Immature natural killer cell (primary cell): ENCODE data around the gene RAX2. TPM values are rescaled to one million over a fixed set of nuclear protein-coding genes. Genes with fewer than 3 reads are reported as not detected.

ENCODE experiments used
- DNase-seq, 3 donors: peaks; one replicate each; pipeline ENCODE4 v3.0.0; 2022; ENCODE audit warnings: mixed read lengths in 1 of 3
- H3K27ac Mint-ChIP-seq, 6 donors: one replicate each; pipeline ENCODE4 v1.8.0; 2020; ENCODE audit warnings: mixed read lengths in 6 of 6, mild to moderate bottlenecking in 5 of 6, inconsistent platforms in 4 of 6, moderate library complexity in 3 of 6
- H3K27me3 Mint-ChIP-seq, 3 donors: one replicate each; pipeline ENCODE4 v1.8.0; 2020 to 2021; ENCODE audit warnings: low read depth in 3 of 3, mild to moderate bottlenecking in 3 of 3, mixed read lengths in 3 of 3, moderate library complexity in 3 of 3, inconsistent platforms in 1 of 3
- H3K36me3 Mint-ChIP-seq, 3 donors: one replicate each; pipeline ENCODE4 v1.8.0; 2020; ENCODE audit warnings: mixed read lengths in 3 of 3, inconsistent platforms in 2 of 3, mild to moderate bottlenecking in 2 of 3
- H3K4me1 Mint-ChIP-seq, 2 donors: one replicate each; pipeline ENCODE4 v1.8.0; 2020; ENCODE audit warnings: inconsistent platforms in 2 of 2, mild to moderate bottlenecking in 2 of 2, mixed read lengths in 2 of 2, moderate library complexity in 1 of 2
- H3K4me3 Mint-ChIP-seq, 5 donors: one replicate each; pipeline ENCODE4 v1.8.0; 2020; ENCODE audit warnings: mild to moderate bottlenecking in 5 of 5, mixed read lengths in 5 of 5, inconsistent platforms in 3 of 5, moderate library complexity in 3 of 5
- H3K9me3 Mint-ChIP-seq, 6 donors: one replicate each; pipeline ENCODE4 v1.8.0; 2020; ENCODE audit warnings: mild to moderate bottlenecking in 6 of 6, mixed read lengths in 6 of 6, inconsistent platforms in 4 of 6, moderate library complexity in 3 of 6
- polyA plus RNA-seq, 3 donors: library from polyadenylated mRNA; unstranded; fragments of 300-500 nt; fragmentation: Illumina TruSeq; gene quantifications; one replicate each; pipeline ENCODE4 v1.2.3, GENCODE V29; 2021

Gene RAX2
- polyA plus RNA-seq, 3 donors from 2014 or later, result not detected

- Mint-ChIP-seq H3K9me3 (peaks cover 0 to 16% (median 6%) of the 10 kb centered on the region in 6 donors), H3K36me3 (peaks cover 24 to 30% (median 25%) of the 10 kb centered on the region in 3 donors), H3K4me3 (no peak overlapping the region), H3K27ac (peak overlapping the region; percentile 55 to 86 (median 78)), H3K27me3 (peaks cover 3 to 17% (median 13%) of the 10 kb centered on the region in 3 donors), H3K4me1 (peaks cover 32 to 36% of the 10 kb centered on the region in 2 donors)
- peak in 1 of 3 donors; percentile 34 for DNase-seq
These were observed 8.8 kb upstream of the RAX2 start for GRCh38 chr19:3780786-3781304.

GRCh38 chr19:3778899-3779723 lies 7.1 kb upstream of the RAX2 start:
- Mint-ChIP-seq H3K4me3 (no peak overlapping the region), H3K4me1 (peaks cover 25 to 32% of the 10 kb centered on the region in 2 donors), H3K27me3 (peaks cover 3 to 5% (median 5%) of the 10 kb centered on the region in 3 donors), H3K36me3 (peaks cover 21 to 29% (median 26%) of the 10 kb centered on the region in 3 donors), H3K9me3 (peaks cover 0 to 16% (median 6%) of the 10 kb centered on the region in 6 donors), H3K27ac (no peak overlapping the region)
- no peak for DNase-seq

DNA sequence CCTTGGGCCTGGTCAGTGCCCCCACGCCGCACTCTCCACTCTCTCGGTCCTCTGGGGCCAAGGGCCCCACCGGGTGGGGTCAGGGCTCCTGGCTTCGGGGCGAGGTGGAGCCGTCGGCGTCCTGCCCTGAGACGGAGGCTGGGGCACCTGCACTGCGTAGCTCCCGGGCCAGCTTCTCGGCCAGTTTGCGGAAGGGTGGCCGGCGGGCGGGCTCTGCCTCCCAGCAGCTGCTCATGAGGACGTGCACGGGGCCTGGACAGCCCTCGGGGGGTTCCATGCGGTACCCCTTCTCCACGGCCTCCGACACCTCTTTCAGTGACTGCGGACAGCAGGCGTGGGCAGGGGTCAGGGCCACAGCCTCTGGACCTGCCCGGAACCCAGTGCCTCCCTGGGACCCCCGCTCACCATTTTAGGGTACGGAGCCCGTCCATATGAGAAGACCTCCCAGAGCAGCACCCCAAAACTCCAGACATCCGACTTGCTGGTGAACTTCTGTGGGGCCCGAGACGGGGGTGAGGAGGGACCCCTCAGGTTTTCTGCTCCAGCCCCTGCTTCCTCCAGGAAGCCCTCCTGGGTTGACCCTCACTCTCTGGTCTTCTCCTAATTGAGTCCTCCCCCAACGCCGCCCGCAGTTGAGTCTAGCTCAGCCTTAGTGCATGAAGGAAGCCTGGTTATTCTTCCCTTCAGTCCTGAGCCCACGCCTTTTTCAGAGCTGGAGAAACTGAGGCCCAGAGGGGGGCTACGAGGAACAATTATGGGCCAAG lies 6.3 kb upstream of the RAX2 start:
- H3K36me3 Mint-ChIP-seq, result peaks cover 21 to 25% (median 21%) of the 10 kb centered on the region in 3 donors
- DNase-seq, result no peak
- H3K27me3 Mint-ChIP-seq, result peaks cover 0 to 3% (median 2%) of the 10 kb centered on the region in 3 donors
- H3K9me3 Mint-ChIP-seq, result peaks cover 0 to 16% (median 6%) of the 10 kb centered on the region in 6 donors
- peak overlapping the region in 1 of 6 donors; percentile 11 for H3K27ac Mint-ChIP-seq
- H3K4me1 Mint-ChIP-seq, result peaks cover 22 to 32% of the 10 kb centered on the region in 2 donors
- no peak overlapping the region for H3K4me3 Mint-ChIP-seq

DNA sequence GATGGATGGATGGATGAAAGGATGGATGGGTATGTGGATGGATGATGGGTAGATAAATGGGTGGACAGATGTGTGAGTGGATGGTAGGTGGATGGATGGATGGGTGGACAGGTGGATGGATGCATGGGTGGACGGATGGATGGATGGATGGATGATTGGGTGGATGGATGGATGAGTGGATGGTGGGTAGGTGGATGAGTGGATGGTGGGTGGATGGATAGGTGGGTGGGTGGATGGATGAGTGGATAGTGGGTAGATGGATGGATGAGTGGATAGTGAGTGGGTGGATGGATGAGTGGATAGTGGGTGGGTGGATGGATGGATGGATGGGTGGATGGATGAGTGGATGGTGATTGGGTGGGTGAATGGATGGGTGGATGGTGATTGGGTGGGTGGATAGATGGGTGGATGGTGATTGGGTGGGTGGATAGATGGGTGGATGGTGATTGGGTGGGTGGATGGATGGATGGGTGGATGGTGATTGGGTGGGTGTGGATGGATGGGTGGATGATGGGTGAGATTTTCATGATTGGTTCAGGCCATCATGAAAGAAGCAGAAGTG lies 4.5 kb upstream of the RAX2 start:
- Mint-ChIP-seq H3K27me3 (peaks cover 0 to 3% (median 0%) of the 10 kb centered on the region in 3 donors), H3K36me3 (peaks cover 8 to 12% (median 9%) of the 10 kb centered on the region in 3 donors), H3K4me1 (peaks cover 13 to 23% of the 10 kb centered on the region in 2 donors), H3K4me3 (no peak overlapping the region), H3K27ac (peak overlapping the region in 2 of 6 donors; percentile 68 to 84), H3K9me3 (peaks cover 0 to 7% (median 0%) of the 10 kb centered on the region in 6 donors)
- DNase-seq, result no peak

GRCh38 chr19:3775831-3776230 lies 3.8 kb upstream of the RAX2 start:
- no peak for DNase-seq
- no peak overlapping the region for H3K27ac Mint-ChIP-seq
- no peak overlapping the region for H3K4me3 Mint-ChIP-seq
- peaks cover under 1 to 5% (median 1%) of the 10 kb centered on the region in 3 donors for H3K36me3 Mint-ChIP-seq
- H3K9me3 Mint-ChIP-seq, result peaks cover 0 to under 1% (median 0%) of the 10 kb centered on the region in 6 donors
- H3K27me3 Mint-ChIP-seq, result peaks cover 0 to 2% (median 0%) of the 10 kb centered on the region in 3 donors
- H3K4me1 Mint-ChIP-seq, result peaks cover 6 to 15% of the 10 kb centered on the region in 2 donors

- H3K27ac Mint-ChIP-seq, result no peak overlapping the region
- H3K27me3 Mint-ChIP-seq, result no peaks in the 10 kb centered on the region
- no peaks in the 10 kb centered on the region for H3K9me3 Mint-ChIP-seq
- no peak overlapping the region for H3K4me3 Mint-ChIP-seq
- DNase-seq, result no peak
- H3K36me3 Mint-ChIP-seq, result peaks cover 0 to 4% (median 0%) of the 10 kb centered on the region in 3 donors
- peaks cover 5 to 14% of the 10 kb centered on the region in 2 donors for H3K4me1 Mint-ChIP-seq
These were observed 3.3 kb upstream of the RAX2 start for GRCh38 chr19:3775374-3775711.

DNA sequence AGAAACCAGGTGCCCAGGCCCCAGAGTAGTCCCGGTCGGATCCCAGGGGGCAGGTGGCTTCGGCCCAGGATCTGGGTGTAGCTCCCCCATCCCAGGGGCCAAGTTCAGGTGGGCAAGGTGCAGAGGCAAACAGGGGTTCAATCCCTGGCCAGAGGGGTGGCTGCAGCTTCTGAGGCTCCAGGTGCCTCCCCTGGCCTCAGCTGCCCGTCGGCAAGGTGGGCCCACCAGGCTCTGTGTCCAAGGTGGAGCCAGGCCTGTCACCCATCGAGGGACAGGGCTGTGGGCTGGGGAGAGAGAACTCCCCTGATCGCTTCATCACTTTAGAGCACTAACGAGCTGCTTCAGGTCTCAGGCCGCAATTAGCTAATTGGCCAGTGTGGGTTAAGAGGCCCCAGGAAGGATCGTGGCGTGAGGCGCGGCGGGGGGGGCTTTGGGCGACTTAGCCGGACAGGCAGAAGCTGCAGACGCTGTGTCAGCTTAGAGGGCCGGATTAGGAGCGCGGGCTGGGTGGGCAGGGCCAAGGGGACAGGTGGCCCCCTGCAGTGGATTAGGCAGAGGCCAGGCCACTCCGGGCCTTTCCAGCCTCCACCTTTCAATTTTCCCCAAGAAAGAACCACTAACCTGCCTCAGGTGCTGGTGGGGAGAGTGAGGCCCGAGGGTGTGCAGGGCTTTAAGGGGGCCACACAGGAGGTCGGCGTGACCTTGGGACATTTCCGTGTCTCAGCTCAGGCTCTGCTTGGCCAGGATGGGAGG lies 2.8 kb upstream of the RAX2 start:
- Mint-ChIP-seq H3K4me3 (no peak overlapping the region), H3K4me1 (peaks cover 5 to 14% of the 10 kb centered on the region in 2 donors), H3K36me3 (peaks cover 0 to 4% (median 0%) of the 10 kb centered on the region in 3 donors), H3K27ac (peak overlapping the region in 2 of 6 donors; percentile 53 to 73), H3K9me3 (no peaks in the 10 kb centered on the region), H3K27me3 (no peaks in the 10 kb centered on the region)
- DNase-seq, result no peak

DNA sequence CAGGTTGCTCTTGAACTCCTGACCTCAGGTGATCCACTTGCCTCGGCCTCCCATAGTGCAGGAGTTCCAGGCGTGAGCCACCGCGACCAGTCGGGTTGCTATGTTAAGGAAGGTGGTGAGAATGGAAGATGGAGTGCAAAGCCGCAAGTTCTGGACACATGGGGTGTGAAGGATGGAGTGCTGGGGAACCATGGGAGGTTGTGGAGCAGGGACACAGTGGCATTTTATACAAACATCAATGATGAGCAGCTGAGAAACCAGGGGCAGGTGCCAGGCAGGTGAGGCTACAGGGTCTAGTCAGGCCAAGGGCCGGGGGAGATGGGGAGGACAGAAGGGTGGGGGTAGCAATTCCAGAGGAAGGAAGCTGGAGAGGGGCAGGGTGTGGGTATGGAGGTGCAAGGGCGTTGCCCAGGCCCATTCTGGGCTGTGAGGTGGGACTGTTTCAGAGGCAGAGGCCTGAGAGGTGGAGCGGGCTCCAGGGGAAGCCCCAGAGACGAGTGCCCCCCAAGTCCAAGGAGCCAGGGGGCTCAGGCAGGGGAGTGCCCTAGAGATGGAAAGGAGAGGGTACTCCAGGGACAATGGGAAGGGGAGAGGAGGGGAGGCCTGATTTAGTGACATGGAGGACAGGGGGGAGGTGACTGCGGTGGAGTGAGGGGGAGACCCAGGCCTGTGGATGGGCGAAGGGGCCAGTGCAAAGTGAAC lies 1.9 kb upstream of the RAX2 start:
- no peak for DNase-seq
- H3K4me1 Mint-ChIP-seq, result peaks cover 5 to 14% of the 10 kb centered on the region in 2 donors
- H3K27me3 Mint-ChIP-seq, result no peaks in the 10 kb centered on the region
- H3K4me3 Mint-ChIP-seq, result no peak overlapping the region
- peak overlapping the region in 3 of 6 donors; percentile 23 to 73 (median 72) for H3K27ac Mint-ChIP-seq
- H3K36me3 Mint-ChIP-seq, result peaks cover 0 to 4% (median under 1%) of the 10 kb centered on the region in 3 donors
- no peaks in the 10 kb centered on the region for H3K9me3 Mint-ChIP-seq

GRCh38 chr19:3771000-3771905 lies 775 bp downstream of the RAX2 start:
- no peak for DNase-seq
- H3K36me3 Mint-ChIP-seq, result peaks cover 3 to 4% (median 4%) of the 10 kb centered on the region in 3 donors
- H3K4me1 Mint-ChIP-seq, result peaks cover 7 to 14% of the 10 kb centered on the region in 2 donors
- peak overlapping the region in 1 of 6 donors; percentile 41 for H3K27ac Mint-ChIP-seq
- no peaks in the 10 kb centered on the region for H3K9me3 Mint-ChIP-seq
- no peak overlapping the region for H3K4me3 Mint-ChIP-seq
- peaks cover 0 to 2% (median 0%) of the 10 kb centered on the region in 3 donors for H3K27me3 Mint-ChIP-seq

DNA sequence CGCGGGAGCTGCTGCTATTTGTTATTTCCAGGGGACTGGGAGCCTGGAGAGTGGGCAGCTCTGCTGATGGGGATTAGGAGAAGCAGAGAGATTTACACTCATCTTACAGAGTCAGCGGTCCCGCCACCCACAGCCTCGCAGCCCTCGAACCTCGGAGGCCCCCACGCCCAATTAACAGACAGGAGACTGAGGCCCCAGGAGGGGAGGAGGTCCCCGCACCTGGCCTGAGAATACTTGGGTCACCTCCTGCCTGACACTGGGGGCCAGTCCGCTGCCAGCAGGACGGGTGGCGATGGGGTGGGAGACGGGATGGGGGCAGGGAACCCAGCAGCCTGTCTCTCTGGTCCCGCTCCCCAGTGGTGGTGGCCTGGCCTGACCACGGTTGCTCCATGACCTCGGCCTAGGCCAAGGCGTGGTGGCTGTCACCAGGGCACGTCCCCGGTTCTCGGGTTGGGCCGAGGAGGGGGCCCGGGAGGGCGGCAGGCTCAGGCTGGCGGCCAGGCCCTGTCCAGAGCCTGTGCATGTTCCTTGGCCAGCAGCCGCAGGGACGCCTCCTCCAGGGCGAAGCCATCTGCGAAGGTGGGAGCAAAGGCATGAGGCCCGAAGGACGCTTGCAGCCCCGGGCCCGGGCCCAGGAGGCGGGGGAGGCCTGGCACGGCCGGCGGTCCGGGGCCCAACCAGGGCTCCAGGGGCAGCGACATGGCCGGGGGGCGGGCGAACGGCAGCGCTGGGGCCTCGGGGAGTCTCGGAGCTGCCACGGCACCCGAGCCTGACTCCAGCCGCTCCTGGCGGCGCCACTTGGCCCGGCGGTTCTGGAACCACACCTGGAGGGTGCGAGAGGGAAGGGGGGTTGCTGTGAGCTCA lies 1.7 kb downstream of the RAX2 start:
- H3K4me3 Mint-ChIP-seq, result no peak overlapping the region
- peaks cover 4% of the 10 kb centered on the region in 3 donors for H3K36me3 Mint-ChIP-seq
- no peak overlapping the region for H3K27ac Mint-ChIP-seq

DNA sequence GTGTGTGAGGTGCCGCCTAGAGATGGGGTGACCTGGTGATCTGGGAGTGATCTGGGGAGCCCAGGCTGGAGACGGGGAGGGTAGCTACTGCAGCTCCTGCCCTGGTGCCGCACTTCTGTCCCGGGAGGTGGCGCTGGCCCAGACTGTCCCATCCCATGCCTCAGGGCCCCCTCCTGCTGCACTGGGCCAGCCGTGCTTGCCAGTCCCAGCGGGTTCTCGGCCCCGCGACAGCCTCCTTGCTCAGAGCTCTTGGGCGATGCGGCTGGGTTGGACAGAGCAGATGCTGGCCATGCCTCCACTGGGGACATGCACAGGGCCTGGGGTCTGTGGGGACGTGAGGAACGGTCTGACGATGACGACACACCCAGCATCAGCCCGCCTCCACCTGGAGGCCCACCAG lies 2.5 kb downstream of the RAX2 start:
- H3K4me3 Mint-ChIP-seq, result no peak overlapping the region
- DNase-seq, result no peak

More for the DNA sequence above, 1.7 kb downstream of the RAX2 start:
- no peak for DNase-seq
- peaks cover 6 to 14% of the 10 kb centered on the region in 2 donors for H3K4me1 Mint-ChIP-seq
- peaks cover 0 to 2% (median 0%) of the 10 kb centered on the region in 3 donors for H3K27me3 Mint-ChIP-seq
- no peaks in the 10 kb centered on the region for H3K9me3 Mint-ChIP-seq

More for the DNA sequence above, 2.5 kb downstream of the RAX2 start:
- H3K27me3 Mint-ChIP-seq, result peaks cover 0 to 2% (median 0%) of the 10 kb centered on the region in 3 donors
- H3K4me1 Mint-ChIP-seq, result peaks cover 6 to 10% of the 10 kb centered on the region in 2 donors
- peaks cover 3 to 4% (median 4%) of the 10 kb centered on the region in 3 donors for H3K36me3 Mint-ChIP-seq
- H3K27ac Mint-ChIP-seq, result no peak overlapping the region
- H3K9me3 Mint-ChIP-seq, result no peaks in the 10 kb centered on the region
